RWPE2 (cell line): ENCODE data around the gene CRY2.

Experiments used
- ATAC-seq: fragments of 200-7000 bp; cut with Tn5 transposase; 3 replicates; pipeline ENCODE4 v1.9.1; 2021; ENCODE audit warnings: low read depth
- DNase-seq: peaks from one replicate; pipeline ENCODE4 v3.0.0-alpha.2; 2020; ENCODE audit warnings: low spot score
- H3K27ac ChIP-seq: fragments of 450-650 bp; 2 replicates; pipeline ENCODE4 v1.5.1; 2017; ENCODE audit warnings: mild to moderate bottlenecking; ENCODE audit not compliant: poor library complexity, severe bottlenecking
- H3K27me3 ChIP-seq: fragments of 250-450 bp; sonication (Bioruptor Pico); 2 replicates; pipeline ENCODE4 v1.5.1; 2021; ENCODE audit warnings: mild to moderate bottlenecking, moderate library complexity; ENCODE audit not compliant: insufficient read depth, poor library complexity, severe bottlenecking
- H3K36me3 ChIP-seq: fragments of 250-450 bp; sonication (Bioruptor Pico); 2 replicates; pipeline ENCODE4 v1.5.1; 2020; ENCODE audit warnings: low read depth, mild to moderate bottlenecking, moderate library complexity
- H3K4me1 ChIP-seq: fragments of 250-450 bp; sonication (Bioruptor Pico); 2 replicates; pipeline ENCODE4 v1.5.1; 2021; ENCODE audit warnings: mild to moderate bottlenecking, moderate library complexity; ENCODE audit not compliant: insufficient read depth, poor library complexity, severe bottlenecking
- H3K4me3 ChIP-seq: fragments of 250-450 bp; sonication (Bioruptor Pico); 2 replicates; pipeline ENCODE4 v1.5.1; 2021; ENCODE audit warnings: mild to moderate bottlenecking, moderate library complexity; ENCODE audit not compliant: severe bottlenecking
- H3K9me3 ChIP-seq: fragments of 250-450 bp; sonication (Bioruptor Pico); 2 replicates; pipeline ENCODE4 v1.5.1; 2021; ENCODE audit warnings: mild to moderate bottlenecking, moderate library complexity; ENCODE audit not compliant: severe bottlenecking
- CTCF ChIP-seq: fragments of 450-650 bp; IDR thresholded peaks from one replicate; pipeline ENCODE4 v1.5.1; 2017; ENCODE audit warnings: mild to moderate bottlenecking, moderate library complexity; ENCODE audit not compliant: poor library complexity, severe bottlenecking

Gene CRY2

GRCh38 chr11:45885921-45886721 is 38.8 kb downstream of the CRY2 start:
- DNase-seq (no peak), ATAC-seq (no peak)
- H3K9me3 ChIP-seq, result no peaks in the 10 kb centered on the region
- H3K4me1 ChIP-seq, result no peaks in the 10 kb centered on the region
- H3K4me3 ChIP-seq, result peak overlapping the region; percentile 71
- H3K27me3 ChIP-seq, result no peaks in the 10 kb centered on the region
- peaks cover 2% of the 10 kb centered on the region; the same call in 1 of the 2 replicates for H3K36me3 ChIP-seq
- TF ChIP-seq CTCF, result no peak
- H3K27ac ChIP-seq, result no peak overlapping the region

- H3K4me1 ChIP-seq, result no peaks in the 10 kb centered on the region
- H3K27ac ChIP-seq, result no peak overlapping the region
- no peak for ATAC-seq
- no peaks in the 10 kb centered on the region for H3K9me3 ChIP-seq
- no peaks in the 10 kb centered on the region for H3K27me3 ChIP-seq
- no peak for TF ChIP-seq CTCF
- H3K36me3 ChIP-seq, result no peaks in the 10 kb centered on the region; the same call in 1 of the 2 replicates
- H3K4me3 ChIP-seq, result no peak overlapping the region
- no peak for DNase-seq
Measured at GRCh38 chr11:45886816-45887520, 39.7 kb downstream of the CRY2 start.

GRCh38 chr11:45887587-45887986 is 40.3 kb downstream of the CRY2 start:
- Histone ChIP-seq H3K9me3 (no peaks in the 10 kb centered on the region), H3K4me3 (no peak overlapping the region), H3K27me3 (no peaks in the 10 kb centered on the region), H3K27ac (no peak overlapping the region), H3K4me1 (no peaks in the 10 kb centered on the region), H3K36me3 (no peaks in the 10 kb centered on the region)
- ATAC-seq (no peak), DNase-seq (no peak)
- no peak for TF ChIP-seq CTCF

- H3K4me3 ChIP-seq, result no peak overlapping the region
- DNase-seq, result no peak
Measured at GRCh38 chr11:45889555-45889954, 42.3 kb downstream of the CRY2 start.

More at GRCh38 chr11:45889555-45889954, 42.3 kb downstream of the CRY2 start:
- Histone ChIP-seq H3K27ac (no peak overlapping the region), H3K9me3 (no peaks in the 10 kb centered on the region), H3K4me1 (no peaks in the 10 kb centered on the region), H3K27me3 (no peaks in the 10 kb centered on the region), H3K36me3 (no peaks in the 10 kb centered on the region)
- no peak for TF ChIP-seq CTCF
- ATAC-seq, result no peak
